HG02973 (cell line): ENCODE data around the gene CORO7.

Experiments
- ATAC-seq: cut with Tn5 transposase; IDR thresholded peaks from one replicate; pipeline ENCODE4 v1.9.1; 2021; ENCODE audit warnings: moderate library complexity; ENCODE audit not compliant: unreplicated experiment

Gene CORO7

GRCh38 chr16:4416200-4417032, at the start of gene CORO7:
TSS of gene CORO7 (minus strand) at chr16:4416596. CDS start at chr16:4416518, 78 bp downstream.
- ATAC-seq: peak; percentile 51

- ATAC-seq: no peak
These were observed 47.2 kb upstream of the CORO7 start for GRCh38 chr16:4463522-4464163.

GRCh38 chr16:4461250-4462085, 45.1 kb upstream of the CORO7 start:
- ATAC-seq: no peak

GRCh38 chr16:4460936-4461249, 44.5 kb upstream of the CORO7 start:
- no peak for ATAC-seq

GRCh38 chr16:4455951-4456350, 39.6 kb upstream of the CORO7 start:
- ATAC-seq: no peak

GRCh38 chr16:4455081-4455480, 38.7 kb upstream of the CORO7 start:
- no peak for ATAC-seq

GRCh38 chr16:4454623-4455022, 38.2 kb upstream of the CORO7 start:
- ATAC-seq: no peak

GRCh38 chr16:4452674-4453073, 36.3 kb upstream of the CORO7 start:
- ATAC-seq: no peak

GRCh38 chr16:4450931-4451519, 34.6 kb upstream of the CORO7 start:
- ATAC-seq: no peak

GRCh38 chr16:4450430-4450829, 34.0 kb upstream of the CORO7 start:
- ATAC-seq: no peak

GRCh38 chr16:4443986-4444385, 27.6 kb upstream of the CORO7 start:
- ATAC-seq: no peak

- ATAC-seq: no peak
These were observed 26.9 kb upstream of the CORO7 start for GRCh38 chr16:4443271-4443670.

- ATAC-seq: no peak
These were observed 26.0 kb upstream of the CORO7 start for GRCh38 chr16:4442371-4442770.

GRCh38 chr16:4437366-4437765, 21.0 kb upstream of the CORO7 start:
- no peak for ATAC-seq

GRCh38 chr16:4435337-4436067, 19.1 kb upstream of the CORO7 start:
- no peak for ATAC-seq

- ATAC-seq: no peak
These were observed 17.8 kb upstream of the CORO7 start for GRCh38 chr16:4433914-4434787.

- ATAC-seq: no peak
These were observed 16.8 kb upstream of the CORO7 start for GRCh38 chr16:4433228-4433627.

GRCh38 chr16:4431023-4431422, 14.6 kb upstream of the CORO7 start:
- no peak for ATAC-seq

GRCh38 chr16:4428500-4428899, 12.1 kb upstream of the CORO7 start:
- no peak for ATAC-seq
